Measurements from ENCODE around the gene PPFIA4.

DNA sequence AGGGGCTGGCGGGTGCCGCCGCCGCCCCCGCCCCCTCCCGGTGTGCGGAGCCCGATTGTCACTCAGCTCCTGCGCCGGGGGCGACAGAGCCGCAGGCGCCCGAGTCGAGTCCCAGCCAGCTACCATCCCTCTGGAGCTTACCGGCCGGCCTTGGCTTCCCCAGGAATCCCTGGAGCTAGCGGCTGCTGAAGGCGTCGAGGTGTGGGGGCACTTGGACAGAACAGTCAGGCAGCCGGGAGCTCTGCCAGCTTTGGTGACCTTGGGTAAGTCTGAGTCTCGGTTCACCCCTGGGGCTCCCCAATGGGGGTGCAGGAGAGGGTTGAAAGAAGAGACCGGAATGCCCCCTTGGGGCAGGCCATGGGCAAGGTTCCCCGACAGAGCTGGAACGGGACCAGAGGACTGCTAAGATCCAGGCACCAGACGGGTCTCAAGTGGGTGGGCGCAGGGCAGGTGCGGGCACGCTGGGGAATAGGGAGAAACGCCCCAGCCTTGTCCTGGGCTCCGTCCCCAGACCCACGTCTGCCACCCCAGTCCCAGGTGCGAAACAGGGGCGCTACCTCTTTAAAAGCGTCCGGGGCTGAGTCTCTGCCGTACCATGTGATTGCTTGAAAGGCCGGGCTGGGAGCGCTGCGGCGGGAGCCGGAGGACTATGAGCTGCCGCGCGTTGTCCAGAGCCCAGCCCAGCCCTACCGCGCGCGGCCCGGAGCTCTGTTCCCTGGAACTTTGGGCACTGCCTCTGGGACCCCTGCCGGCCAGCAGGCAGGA is 101.6 kb downstream of the PPFIA4 start, which contains the start of gene ADORA1:
- TF ChIP-seq, protein P1, sequence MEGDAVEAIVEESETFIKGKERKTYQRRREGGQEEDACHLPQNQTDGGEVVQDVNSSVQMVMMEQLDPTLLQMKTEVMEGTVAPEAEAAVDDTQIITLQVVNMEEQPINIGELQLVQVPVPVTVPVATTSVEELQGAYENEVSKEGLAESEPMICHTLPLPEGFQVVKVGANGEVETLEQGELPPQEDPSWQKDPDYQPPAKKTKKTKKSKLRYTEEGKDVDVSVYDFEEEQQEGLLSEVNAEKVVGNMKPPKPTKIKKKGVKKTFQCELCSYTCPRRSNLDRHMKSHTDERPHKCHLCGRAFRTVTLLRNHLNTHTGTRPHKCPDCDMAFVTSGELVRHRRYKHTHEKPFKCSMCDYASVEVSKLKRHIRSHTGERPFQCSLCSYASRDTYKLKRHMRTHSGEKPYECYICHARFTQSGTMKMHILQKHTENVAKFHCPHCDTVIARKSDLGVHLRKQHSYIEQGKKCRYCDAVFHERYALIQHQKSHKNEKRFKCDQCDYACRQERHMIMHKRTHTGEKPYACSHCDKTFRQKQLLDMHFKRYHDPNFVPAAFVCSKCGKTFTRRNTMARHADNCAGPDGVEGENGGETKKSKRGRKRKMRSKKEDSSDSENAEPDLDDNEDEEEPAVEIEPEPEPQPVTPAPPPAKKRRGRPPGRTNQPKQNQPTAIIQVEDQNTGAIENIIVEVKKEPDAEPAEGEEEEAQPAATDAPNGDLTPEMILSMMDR (IDR thresholded peaks at IDR 0.05; ENCODE audit: low read depth, low read length), result no peak
- TF ChIP-seq EZH2phosphoT487 (IDR thresholded peaks at IDR 0.05; ENCODE audit: low read depth), result no peak

All from OCI-LY3 (cell line).